Upper lobe of right lung (tissue), 1 donor: ENCODE data around the gene PPT2. TPM values are rescaled to one million over a fixed set of nuclear protein-coding genes. Genes with fewer than 3 reads are reported as not detected.

Experiments
- ATAC-seq: fragments of 200-7000 bp; cut with Tn5 transposase; one replicate; pipeline ENCODE4 v1.9.1; 2020; ENCODE audit warnings: mild to moderate bottlenecking, moderate library complexity
- DNase-seq: peaks from one replicate; pipeline ENCODE4 v3.0.0-alpha.2; 2020
- H3K27ac ChIP-seq: fragments of 200-600 bp; one replicate; pipeline ENCODE4 v1.8.0; 2022
- H3K27me3 ChIP-seq: fragments of 200-600 bp; one replicate; pipeline ENCODE4 v1.8.0; 2022; ENCODE audit warnings: mild to moderate bottlenecking
- H3K36me3 ChIP-seq: fragments of 200-600 bp; one replicate; pipeline ENCODE4 v1.8.0; 2022
- H3K4me1 ChIP-seq: fragments of 200-600 bp; one replicate; pipeline ENCODE4 v1.8.0; 2022
- H3K4me3 ChIP-seq: fragments of 200-600 bp; one replicate; pipeline ENCODE4 v1.8.0; 2022; ENCODE audit warnings: mild to moderate bottlenecking
- H3K9me3 ChIP-seq: fragments of 200-600 bp; one replicate; pipeline ENCODE4 v1.8.0; 2022
- CTCF ChIP-seq: fragments of 200-600 bp; IDR thresholded peaks from one replicate; pipeline ENCODE4 v1.8.0; 2022; ENCODE audit warnings: antibody characterized with exemption
- intact Hi-C: fragments of 100-400 bp; cut with DNase I; formaldehyde crosslinking; loops from one replicate; pipeline ENCODE4 v1.11.0; 2022
- total RNA-seq: library from RNA; stranded (reverse); fragmentation: NEBNext Ultra II Directional; extraction: Animal tissue kit (Norgen Biotek cat#: 25700); gene quantifications from one replicate; pipeline ENCODE4 v1.2.1, GENCODE V29; 2021
- donor health status: DM: no; HTN: yes; CAD: no; lungs with severe emphysema.

The PPT2 gene
- total RNA-seq, 1 donor from 2014 or later: 19.2 TPM

GRCh38 chr6:32179766-32180405 is 25.9 kb downstream of the PPT2 start:
- H3K9me3 ChIP-seq: no peaks in the 10 kb centered on the region
- H3K4me3 ChIP-seq: no peak overlapping the region
- H3K27ac ChIP-seq: no peak overlapping the region
- peaks cover 44% of the 10 kb centered on the region for H3K4me1 ChIP-seq
- no peak for TF ChIP-seq CTCF
- no peaks in the 10 kb centered on the region for H3K27me3 ChIP-seq
- peaks cover 26% of the 10 kb centered on the region for H3K36me3 ChIP-seq
- no peak for DNase-seq
- intact Hi-C loops: no loop called here
- no peak for ATAC-seq

- intact Hi-C loops: no loop called here
- Histone ChIP-seq H3K9me3 (no peaks in the 10 kb centered on the region), H3K4me3 (peak overlapping the region; percentile 10), H3K4me1 (peaks cover 41% of the 10 kb centered on the region), H3K36me3 (peaks cover 26% of the 10 kb centered on the region), H3K27ac (peak overlapping the region; percentile 19), H3K27me3 (no peaks in the 10 kb centered on the region)
- ATAC-seq (no peak), DNase-seq (no peak)
- no peak for TF ChIP-seq CTCF
These were observed 27.3 kb downstream of the PPT2 start for GRCh38 chr6:32181148-32181702.

GRCh38 chr6:32181915-32182529 is 28.1 kb downstream of the PPT2 start:
- no peak for ATAC-seq
- no peak for TF ChIP-seq CTCF
- peak overlapping the region; percentile 28 for H3K4me3 ChIP-seq

GRCh38 chr6:32182555-32182981 is 28.6 kb downstream of the PPT2 start:
- H3K4me1 ChIP-seq: peaks cover 40% of the 10 kb centered on the region
- no peak for DNase-seq

More at GRCh38 chr6:32181915-32182529, 28.1 kb downstream of the PPT2 start:
- Histone ChIP-seq H3K9me3 (no peaks in the 10 kb centered on the region), H3K27ac (peak overlapping the region; percentile 19), H3K27me3 (no peaks in the 10 kb centered on the region), H3K4me1 (peaks cover 41% of the 10 kb centered on the region), H3K36me3 (peaks cover 34% of the 10 kb centered on the region)
- DNase-seq: no peak
- intact Hi-C loops: no loop called here

GRCh38 chr6:32183030-32183429 is 29.1 kb downstream of the PPT2 start:
- H3K9me3 ChIP-seq: no peaks in the 10 kb centered on the region
- peaks cover 40% of the 10 kb centered on the region for H3K4me1 ChIP-seq
- peak overlapping the region; percentile 28 for H3K4me3 ChIP-seq
- ATAC-seq: no peak
- H3K27ac ChIP-seq: peak overlapping the region; percentile 77
- no peaks in the 10 kb centered on the region for H3K27me3 ChIP-seq
- peaks cover 42% of the 10 kb centered on the region for H3K36me3 ChIP-seq
- TF ChIP-seq CTCF: no peak
- no peak for DNase-seq
- intact Hi-C loops: no loop called here

More at GRCh38 chr6:32182555-32182981, 28.6 kb downstream of the PPT2 start:
- H3K36me3 ChIP-seq: peaks cover 39% of the 10 kb centered on the region
- no peak for ATAC-seq
- intact Hi-C loops: no loop called here
- no peaks in the 10 kb centered on the region for H3K27me3 ChIP-seq
- peak overlapping the region; percentile 77 for H3K27ac ChIP-seq
- H3K9me3 ChIP-seq: no peaks in the 10 kb centered on the region
- H3K4me3 ChIP-seq: peak overlapping the region; percentile 28
- TF ChIP-seq CTCF: no peak
